GM12878 (cell line): Measurements from ENCODE around the gene PIEZO2. TPM values are rescaled to one million over a fixed set of nuclear protein-coding genes. Genes with fewer than 3 reads are reported as not detected.

ENCODE experiments used
- ATAC-seq: fragments of 200-7000 bp; cut with Tn5 transposase; 3 replicates; pipeline ENCODE4 v1.9.1; 2020; ENCODE audit warnings: mild to moderate bottlenecking, moderate library complexity
- BruUV-seq: library from RNA; stranded (reverse); fragments of 400-500 nt; replicated peaks from 2 replicates; lab custom pipeline; 2021; lab: Mats Ljungman, UMichigan
- CTCF ChIA-PET: fragments of 300-600 bp; sonication (Branson Sonifier 250); formaldehyde crosslinking; extraction: SDS; loops from one replicate; lab custom pipeline; 2021; ENCODE audit warnings: inconsistent platforms; lab: Yijun Ruan, JAX
- POLR2A ChIA-PET: fragments of 350-600 bp; formaldehyde crosslinking; extraction: SDS; loops from one replicate; lab custom pipeline; 2021; ENCODE audit warnings: inconsistent platforms; lab: Charles Lee
- RAD21 ChIA-PET: fragments of 300-600 bp; sonication (Branson Sonifier 250); formaldehyde crosslinking; loops from one replicate; lab custom pipeline; 2023; ENCODE audit warnings: antibody characterized with exemption; ENCODE audit not compliant: unreplicated experiment; lab: Charles Lee
- SMC1A ChIA-PET: fragments of 300-600 bp; sonication (Branson Sonifier 250); formaldehyde crosslinking; loops from one replicate; lab custom pipeline; 2023; ENCODE audit not compliant: unreplicated experiment, uncharacterized antibody; lab: Charles Lee
- DNase-seq: peaks from one replicate; pipeline ENCODE4 v3.0.0-alpha.2; 2011; ENCODE audit warnings: low read depth, low spot score
- FAIRE-seq: peaks from 3 replicates; lab custom pipeline; 2011; peaks lifted over from hg19 to GRCh38; lab: Jason Lieb, UNC
- H2AFZ ChIP-seq: 2 replicates; pipeline ENCODE4 v1.6.0; 2011; ENCODE audit warnings: low read depth, low read length, control low read depth; ENCODE audit not compliant: control insufficient read depth
- H3K27ac ChIP-seq: 2 replicates; pipeline ENCODE4 v1.5.1; 2011; ENCODE audit warnings: control low read depth; ENCODE audit not compliant: control insufficient read depth, insufficient read depth
- H3K27me3 ChIP-seq, 2 experiments: replicated peaks in 1 of 2; 2 replicates each; pipeline versions ENCODE4 v1.6.0 to v1.6.1; 2011; ENCODE audit warnings: low read length in 1 of 2; ENCODE audit not compliant: control insufficient read depth in 2 of 2, insufficient read depth in 2 of 2
- H3K36me3 ChIP-seq, 2 experiments: 2 replicates each; pipeline ENCODE4 v1.5.1; 2011; ENCODE audit warnings: low read length in 1 of 2; ENCODE audit not compliant: control insufficient read depth in 2 of 2, insufficient read depth in 2 of 2
- H3K4me1 ChIP-seq: 2 replicates; pipeline ENCODE4 v1.6.1; 2011; ENCODE audit warnings: mild to moderate bottlenecking, low read length, moderate library complexity, mixed read lengths; ENCODE audit not compliant: control insufficient read depth, insufficient read depth
- H3K4me2 ChIP-seq: 2 replicates; pipeline ENCODE4 v1.6.0; 2011; ENCODE audit warnings: control low read depth; ENCODE audit not compliant: control insufficient read depth, insufficient read depth
- H3K4me3 ChIP-seq: fragments of 200-600 bp; sonication (generic); 2 replicates; pipeline ENCODE4 v1.5.1; 2016
- H3K79me2 ChIP-seq: 2 replicates; pipeline ENCODE4 v1.6.0; 2011; ENCODE audit warnings: low read length; ENCODE audit not compliant: control insufficient read depth, insufficient read depth
- H3K9ac ChIP-seq: 2 replicates; pipeline ENCODE4 v1.8.0; 2011; ENCODE audit warnings: low read length, control low read depth, mixed read lengths; ENCODE audit not compliant: control insufficient read depth, insufficient read depth
- H3K9me3 ChIP-seq: replicated peaks from 3 replicates; pipeline ENCODE4 v1.5.1; 2011; ENCODE audit warnings: mild to moderate bottlenecking, low read length; ENCODE audit not compliant: control insufficient read depth, insufficient read depth
- H4K20me1 ChIP-seq: 2 replicates; pipeline ENCODE4 v1.6.0; 2011; ENCODE audit not compliant: control insufficient read depth, insufficient read depth
- KAT2A ChIP-seq: conservative IDR thresholded peaks from 2 replicates; pipeline ENCODE4 v1.6.1; 2011; ENCODE audit warnings: low read depth, low read length; ENCODE audit not compliant: control insufficient read depth
- NFYA ChIP-seq: IDR thresholded peaks from 2 replicates; pipeline ENCODE4 v1.6.1; 2011; ENCODE audit warnings: low read depth, mild to moderate bottlenecking, low read length, improper control_type of control experiment, borderline replicate concordance
- PRDM15 ChIP-seq: fragments of 450-650 bp; formaldehyde crosslinking; IDR thresholded peaks from 2 replicates; pipeline ENCODE4 v1.4.0; 2020; ENCODE audit warnings: mild to moderate bottlenecking, moderate library complexity
- SUZ12 ChIP-seq: fragments of 200-600 bp; sonication (generic); IDR thresholded peaks from one replicate; pipeline ENCODE4 v1.6.1; 2018; ENCODE audit warnings: antibody characterized with exemption, mild to moderate bottlenecking; ENCODE audit not compliant: unreplicated experiment
- TCF3 ChIP-seq: IDR thresholded peaks from 2 replicates; pipeline ENCODE4 v1.6.1; 2012; ENCODE audit warnings: low read depth, mild to moderate bottlenecking, low read length, borderline replicate concordance; ENCODE audit not compliant: insufficient read depth
- ZNF622 ChIP-seq: fragments of 450-650 bp; IDR thresholded peaks from 2 replicates; pipeline ENCODE4 v1.6.1; 2017; ENCODE audit warnings: mild to moderate bottlenecking, inconsistent platforms
- ZNF687 ChIP-seq: fragments of 450-650 bp; IDR thresholded peaks from 2 replicates; pipeline ENCODE4 v1.6.1; 2017; ENCODE audit warnings: mild to moderate bottlenecking, moderate library complexity
- WGBS: methylation state at CpG from one replicate; pipeline ENCODE4 v1.1.6; 2016; ENCODE audit warnings: low lambda C conversion rate; ENCODE audit not compliant: insufficient replicate concordance, insufficient coverage; ENCODE audit errors: missing lambda C conversion rate; 5-methylcytosine and 5-hydroxymethylcytosine counted together
- in situ Hi-C: fragments of 300-500 bp; cut with MboI; formaldehyde crosslinking; loops from 9 replicates; pipeline ENCODE4 v1.14.3; 2018; ENCODE audit warnings: mixed read lengths
- intact Hi-C: fragments of 100-400 bp; cut with micrococcal nuclease; formaldehyde crosslinking; loops from one replicate; pipeline ENCODE4 v1.14.2; 2022; ENCODE audit not compliant: unreplicated experiment
- polyA plus RNA-seq, 11 experiments: library from polyadenylated mRNA; depleted of rRNA in 4 of 11; unstranded in 6 of 11; stranded (reverse) in 5 of 11; fragments of >200 nt; fragmentation: Nextera tagmentation in 4 of 11; fragmentation: Illumina TruSeq in 1 of 11; extraction: Ambion mirVana in 4 of 11; extraction: Trizol in 1 of 11; gene quantifications; 1 replicate in 1 of 11; 2 replicates in 10 of 11; pipeline versions ENCODE4 v1.2.1 to v1.2.3, GENCODE V29; 2011 to 2016; ENCODE audit warnings: inconsistent platforms in 2 of 11, missing spikeins in 2 of 11, low read depth in 1 of 11
- total RNA-seq, 4 experiments: library from RNA; depleted of rRNA in 3 of 4; stranded (reverse); fragments of >200 nt in 3 of 4; fragmentation: Illumina TruSeq in 1 of 4; extraction: Trizol in 1 of 4; gene quantifications; 2 replicates each; pipeline versions ENCODE4 v1.2.1 to v1.2.3, GENCODE V29; 2013 to 2021
- TF ChIP-seq, protein P1 (sequence below): IDR thresholded peaks from 2 replicates; pipeline ENCODE4 v1.6.1; 2012; ENCODE audit warnings: low read depth, low read length, improper control_type of control experiment
- TF ChIP-seq, protein P2 (sequence below): fragments of 450-650 bp; formaldehyde crosslinking; IDR thresholded peaks from 2 replicates; pipeline ENCODE4 v1.5.0; 2022; ENCODE audit warnings: mild to moderate bottlenecking, missing genetic modification characterization

The PIEZO2 gene
- total and polyA plus RNA-seq, 10 of the 15 experiments (the other 5 are each of a cell fraction or from before 2014, with no cell fraction given): 6.7 to 42.3 (median 27.4) TPM

GRCh38 chr18:10953672-10954071, 195.7 kb downstream of the PIEZO2 start:
- DNase-seq (peak; percentile 84), ATAC-seq (peak; percentile 65), FAIRE-seq (peak; percentile 92)
- Histone ChIP-seq H4K20me1 (no peaks in the 10 kb centered on the region), H3K9ac (peak overlapping the region; percentile 62), H3K4me3 (peak overlapping the region; percentile 30; the same call in 1 of the 2 replicates), H3K36me3 (no peaks in the 10 kb centered on the region), H2AFZ (no peak overlapping the region; the same call in 1 of the 2 replicates), H3K27ac (peak overlapping the region; percentile 100), H3K27me3 (no peaks in the 10 kb centered on the region), H3K79me2 (peaks cover 42% of the 10 kb centered on the region), H3K4me2 (peak overlapping the region; percentile 82), H3K9me3 (peaks cover 10% of the 10 kb centered on the region), H3K4me1 (peaks cover 41% of the 10 kb centered on the region)
- ChIA-PET POLR2A (interaction anchor here (0.9 to 1.5 kb wide), 2 partner anchors 27 to 88 kb away, joined by 3 to 7 read pairs; no protein-coding TSS in a partner anchor), SMC1A (interaction anchor here (0.9 to 7.3 kb wide), 11 partner anchors 9 to 191 kb away, joined by 3 to 118 read pairs (median 8); no protein-coding TSS in a partner anchor), RAD21 (interaction anchor here (0.9 to 4.9 kb wide), 13 partner anchors 9 to 205 kb away, joined by 3 to 32 read pairs (median 3); no protein-coding TSS in a partner anchor), CTCF (interaction anchor here (0.7 to 3.0 kb wide), 4 partner anchors 25 to 89 kb away, joined by 3 to 25 read pairs (median 4); no protein-coding TSS in a partner anchor)
- 15% methylated on average over 5 of the region's 5 CpGs for WGBS
- BruUV-seq: no TSS peak
- in situ Hi-C loops (loop anchor here (5.0 kb wide), 1 partner anchor 194 kb away; the partner anchor contains the start of gene PIEZO2), intact Hi-C loops (loop anchor here (2.0 to 10.0 kb wide), 3 partner anchors 74 to 169 kb away; no protein-coding TSS in a partner anchor)
- TF ChIP-seq ZNF687: peak; percentile 93
- TF ChIP-seq PRDM15 (CRISPR knock-in tag): no peak
- no peak for TF ChIP-seq ZNF622
- TF ChIP-seq, protein P1, sequence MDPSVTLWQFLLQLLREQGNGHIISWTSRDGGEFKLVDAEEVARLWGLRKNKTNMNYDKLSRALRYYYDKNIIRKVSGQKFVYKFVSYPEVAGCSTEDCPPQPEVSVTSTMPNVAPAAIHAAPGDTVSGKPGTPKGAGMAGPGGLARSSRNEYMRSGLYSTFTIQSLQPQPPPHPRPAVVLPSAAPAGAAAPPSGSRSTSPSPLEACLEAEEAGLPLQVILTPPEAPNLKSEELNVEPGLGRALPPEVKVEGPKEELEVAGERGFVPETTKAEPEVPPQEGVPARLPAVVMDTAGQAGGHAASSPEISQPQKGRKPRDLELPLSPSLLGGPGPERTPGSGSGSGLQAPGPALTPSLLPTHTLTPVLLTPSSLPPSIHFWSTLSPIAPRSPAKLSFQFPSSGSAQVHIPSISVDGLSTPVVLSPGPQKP: no peak
- TF ChIP-seq NFYA: no peak
- peak; percentile 99 for TF ChIP-seq TCF3
- no peak for TF ChIP-seq SUZ12
- TF ChIP-seq, protein P2, sequence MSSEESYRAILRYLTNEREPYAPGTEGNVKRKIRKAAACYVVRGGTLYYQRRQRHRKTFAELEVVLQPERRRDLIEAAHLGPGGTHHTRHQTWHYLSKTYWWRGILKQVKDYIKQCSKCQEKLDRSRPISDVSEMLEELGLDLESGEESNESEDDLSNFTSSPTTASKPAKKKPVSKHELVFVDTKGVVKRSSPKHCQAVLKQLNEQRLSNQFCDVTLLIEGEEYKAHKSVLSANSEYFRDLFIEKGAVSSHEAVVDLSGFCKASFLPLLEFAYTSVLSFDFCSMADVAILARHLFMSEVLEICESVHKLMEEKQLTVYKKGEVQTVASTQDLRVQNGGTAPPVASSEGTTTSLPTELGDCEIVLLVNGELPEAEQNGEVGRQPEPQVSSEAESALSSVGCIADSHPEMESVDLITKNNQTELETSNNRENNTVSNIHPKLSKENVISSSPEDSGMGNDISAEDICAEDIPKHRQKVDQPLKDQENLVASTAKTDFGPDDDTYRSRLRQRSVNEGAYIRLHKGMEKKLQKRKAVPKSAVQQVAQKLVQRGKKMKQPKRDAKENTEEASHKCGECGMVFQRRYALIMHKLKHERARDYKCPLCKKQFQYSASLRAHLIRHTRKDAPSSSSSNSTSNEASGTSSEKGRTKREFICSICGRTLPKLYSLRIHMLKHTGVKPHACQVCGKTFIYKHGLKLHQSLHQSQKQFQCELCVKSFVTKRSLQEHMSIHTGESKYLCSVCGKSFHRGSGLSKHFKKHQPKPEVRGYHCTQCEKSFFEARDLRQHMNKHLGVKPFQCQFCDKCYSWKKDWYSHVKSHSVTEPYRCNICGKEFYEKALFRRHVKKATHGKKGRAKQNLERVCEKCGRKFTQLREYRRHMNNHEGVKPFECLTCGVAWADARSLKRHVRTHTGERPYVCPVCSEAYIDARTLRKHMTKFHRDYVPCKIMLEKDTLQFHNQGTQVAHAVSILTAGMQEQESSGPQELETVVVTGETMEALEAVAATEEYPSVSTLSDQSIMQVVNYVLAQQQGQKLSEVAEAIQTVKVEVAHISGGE (CRISPR knock-in tag): no peak
- no peak for TF ChIP-seq KAT2A
